Measurements from ENCODE around the gene AHCTF1. TPM values are rescaled to one million over a fixed set of nuclear protein-coding genes. Genes with fewer than 3 reads are reported as not detected.

AHCTF1 gene
- total and polyA plus RNA-seq, 2 experiments from 2014 or later, result 21.7 to 49.8 TPM

DNA sequence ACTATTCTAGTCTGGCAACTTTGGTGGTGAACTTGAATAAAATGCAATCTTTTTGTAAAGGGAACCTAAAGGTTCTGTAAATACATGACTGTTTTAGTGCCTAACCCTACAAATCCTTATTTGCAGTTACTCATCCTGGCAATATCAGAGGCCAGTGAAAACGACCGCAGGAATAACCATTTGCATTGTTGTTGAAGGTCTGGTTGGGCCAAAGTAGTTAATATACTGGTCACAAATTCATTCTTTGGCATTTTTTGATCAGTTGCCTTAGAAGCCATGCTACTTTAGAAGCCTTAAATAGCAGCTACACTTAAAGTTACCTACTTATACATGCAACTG, 93.7 kb downstream of the AHCTF1 start:
- no peaks in the 10 kb centered on the region for H3K27me3 ChIP-seq (ENCODE audit: insufficient read depth)
- Mint-ChIP-seq H3K9me3 (no peaks in the 10 kb centered on the region), H3K27me3 (ENCODE audit: insufficient read depth, low read depth, poor library complexity) (no peaks in the 10 kb centered on the region), H3K27ac (no peak overlapping the region), H3K4me3 (no peak overlapping the region), H3K4me1 (no peaks in the 10 kb centered on the region), H3K36me3 (ENCODE audit: low read depth) (peaks cover 18% of the 10 kb centered on the region)
- DNase-seq (ENCODE audit: low spot score) (no peak), ATAC-seq (no peak)
- H3K4me3 ChIP-seq, result no peak overlapping the region
- no peaks in the 10 kb centered on the region for H3K4me1 ChIP-seq (ENCODE audit: insufficient read depth)
- H3K27ac ChIP-seq (ENCODE audit: low read depth), result no peak overlapping the region
- no peaks in the 10 kb centered on the region for H3F3A ChIP-seq (replicated peaks; ENCODE audit: low read depth)
- no peak overlapping the region for H3K4me2 ChIP-seq
- no peak for TF ChIP-seq ZNF114 (CRISPR knock-in tag; IDR thresholded peaks at IDR 0.05)
- no peak for TF ChIP-seq CREB1 (CRISPR knock-in tag; IDR thresholded peaks at IDR 0.05; ENCODE audit: low read depth)
- TF ChIP-seq, protein P1, sequence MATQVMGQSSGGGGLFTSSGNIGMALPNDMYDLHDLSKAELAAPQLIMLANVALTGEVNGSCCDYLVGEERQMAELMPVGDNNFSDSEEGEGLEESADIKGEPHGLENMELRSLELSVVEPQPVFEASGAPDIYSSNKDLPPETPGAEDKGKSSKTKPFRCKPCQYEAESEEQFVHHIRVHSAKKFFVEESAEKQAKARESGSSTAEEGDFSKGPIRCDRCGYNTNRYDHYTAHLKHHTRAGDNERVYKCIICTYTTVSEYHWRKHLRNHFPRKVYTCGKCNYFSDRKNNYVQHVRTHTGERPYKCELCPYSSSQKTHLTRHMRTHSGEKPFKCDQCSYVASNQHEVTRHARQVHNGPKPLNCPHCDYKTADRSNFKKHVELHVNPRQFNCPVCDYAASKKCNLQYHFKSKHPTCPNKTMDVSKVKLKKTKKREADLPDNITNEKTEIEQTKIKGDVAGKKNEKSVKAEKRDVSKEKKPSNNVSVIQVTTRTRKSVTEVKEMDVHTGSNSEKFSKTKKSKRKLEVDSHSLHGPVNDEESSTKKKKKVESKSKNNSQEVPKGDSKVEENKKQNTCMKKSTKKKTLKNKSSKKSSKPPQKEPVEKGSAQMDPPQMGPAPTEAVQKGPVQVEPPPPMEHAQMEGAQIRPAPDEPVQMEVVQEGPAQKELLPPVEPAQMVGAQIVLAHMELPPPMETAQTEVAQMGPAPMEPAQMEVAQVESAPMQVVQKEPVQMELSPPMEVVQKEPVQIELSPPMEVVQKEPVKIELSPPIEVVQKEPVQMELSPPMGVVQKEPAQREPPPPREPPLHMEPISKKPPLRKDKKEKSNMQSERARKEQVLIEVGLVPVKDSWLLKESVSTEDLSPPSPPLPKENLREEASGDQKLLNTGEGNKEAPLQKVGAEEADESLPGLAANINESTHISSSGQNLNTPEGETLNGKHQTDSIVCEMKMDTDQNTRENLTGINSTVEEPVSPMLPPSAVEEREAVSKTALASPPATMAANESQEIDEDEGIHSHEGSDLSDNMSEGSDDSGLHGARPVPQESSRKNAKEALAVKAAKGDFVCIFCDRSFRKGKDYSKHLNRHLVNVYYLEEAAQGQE (IDR thresholded peaks at IDR 0.05; ENCODE audit: unreplicated experiment), result no peak
- TF ChIP-seq ZNF331 (CRISPR knock-in tag; IDR thresholded peaks at IDR 0.05; ENCODE audit: low read depth), result no peak
- no peak for TF ChIP-seq JUNB (IDR thresholded peaks at IDR 0.05; ENCODE audit: unreplicated experiment)
- TF ChIP-seq EZH2 (IDR thresholded peaks at IDR 0.05; ENCODE audit: low read depth, unreplicated experiment), result no peak
- H3K36me3 ChIP-seq (ENCODE audit: insufficient read depth), result peaks cover 18% of the 10 kb centered on the region; the same call in 1 of the 2 replicates
- H3K9me2 ChIP-seq (ENCODE audit: insufficient read depth), result peaks cover 5% of the 10 kb centered on the region; the same call in 1 of the 2 replicates
- no peaks in the 10 kb centered on the region for H3K79me2 ChIP-seq (replicated peaks; ENCODE audit: insufficient read depth)
- H2AFZ ChIP-seq, result no peak overlapping the region
- H4K20me1 ChIP-seq (replicated peaks; ENCODE audit: insufficient read depth), result no peaks in the 10 kb centered on the region; the same call in 1 of the 2 replicates

DNA sequence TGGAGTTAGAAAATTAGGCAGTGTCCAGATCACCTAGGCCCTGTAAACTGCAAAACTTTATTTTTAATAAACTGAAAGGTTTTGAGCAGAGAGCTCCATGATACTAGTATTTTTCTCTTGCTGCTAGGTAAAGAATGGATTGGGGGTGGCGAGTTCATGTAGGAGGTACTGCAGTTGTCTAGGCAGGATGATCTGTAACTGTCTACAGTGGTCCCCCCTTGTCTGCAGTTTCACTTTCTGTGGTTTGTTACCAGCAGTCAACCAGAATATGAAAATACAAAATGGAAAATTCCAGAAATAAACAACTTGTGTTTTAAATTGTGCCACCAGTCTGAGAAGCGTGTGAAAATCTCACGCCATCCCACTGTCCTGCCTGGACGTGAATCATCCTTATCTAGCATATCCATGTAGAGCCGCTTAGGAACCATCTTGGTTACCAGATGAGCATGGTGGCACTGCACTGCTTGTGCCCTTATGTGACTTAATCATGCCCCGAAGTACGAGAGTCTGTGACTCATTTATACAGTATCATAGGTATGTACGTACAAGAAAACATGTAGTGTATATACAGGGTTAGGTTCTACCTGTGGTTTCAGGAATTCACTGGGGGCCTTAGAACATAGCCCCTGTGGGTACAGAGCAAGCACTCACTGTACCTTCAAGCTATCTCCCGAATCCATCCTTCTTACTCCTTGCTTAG, 94.2 kb downstream of the AHCTF1 start:
- H3K4me3 ChIP-seq, result no peak overlapping the region
- no peak overlapping the region for H3K27ac ChIP-seq (ENCODE audit: low read depth)
- no peak overlapping the region for H2AFZ ChIP-seq
- Mint-ChIP-seq H3K36me3 (ENCODE audit: low read depth) (peaks cover 13% of the 10 kb centered on the region; the same call in 2 of the 3 replicates), H3K27ac (no peak overlapping the region), H3K27me3 (ENCODE audit: insufficient read depth, low read depth, poor library complexity) (no peaks in the 10 kb centered on the region), H3K4me3 (no peak overlapping the region), H3K4me1 (no peaks in the 10 kb centered on the region), H3K9me3 (no peaks in the 10 kb centered on the region)
- TF ChIP-seq, protein P2, sequence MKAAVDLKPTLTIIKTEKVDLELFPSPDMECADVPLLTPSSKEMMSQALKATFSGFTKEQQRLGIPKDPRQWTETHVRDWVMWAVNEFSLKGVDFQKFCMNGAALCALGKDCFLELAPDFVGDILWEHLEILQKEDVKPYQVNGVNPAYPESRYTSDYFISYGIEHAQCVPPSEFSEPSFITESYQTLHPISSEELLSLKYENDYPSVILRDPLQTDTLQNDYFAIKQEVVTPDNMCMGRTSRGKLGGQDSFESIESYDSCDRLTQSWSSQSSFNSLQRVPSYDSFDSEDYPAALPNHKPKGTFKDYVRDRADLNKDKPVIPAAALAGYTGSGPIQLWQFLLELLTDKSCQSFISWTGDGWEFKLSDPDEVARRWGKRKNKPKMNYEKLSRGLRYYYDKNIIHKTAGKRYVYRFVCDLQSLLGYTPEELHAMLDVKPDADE (IDR thresholded peaks at IDR 0.05), result no peak
- no peak for TF ChIP-seq EZH2phosphoT487 (IDR thresholded peaks at IDR 0.05; ENCODE audit: unreplicated experiment)
- TF ChIP-seq POLR2AphosphoS5 (IDR thresholded peaks at IDR 0.05; ENCODE audit: low read depth), result no peak
- TF ChIP-seq, protein P1 (IDR thresholded peaks at IDR 0.05; ENCODE audit: unreplicated experiment), result no peak
- TF ChIP-seq EZH2 (IDR thresholded peaks at IDR 0.05; ENCODE audit: low read depth, unreplicated experiment), result no peak
- no peak for TF ChIP-seq NANOG (IDR thresholded peaks at IDR 0.05; ENCODE audit: borderline replicate concordance)
- H3F3A ChIP-seq (replicated peaks; ENCODE audit: low read depth), result no peaks in the 10 kb centered on the region
- H3K79me2 ChIP-seq (replicated peaks; ENCODE audit: insufficient read depth), result no peaks in the 10 kb centered on the region
- H3K36me3 ChIP-seq (ENCODE audit: insufficient read depth), result peaks cover 13% of the 10 kb centered on the region; the same call in 1 of the 2 replicates
- DNase-seq (ENCODE audit: low spot score), result no peak
- peaks cover 5% of the 10 kb centered on the region; the same call in 1 of the 2 replicates for H3K9me2 ChIP-seq (ENCODE audit: insufficient read depth)
- no peaks in the 10 kb centered on the region; the same call in 1 of the 2 replicates for H4K20me1 ChIP-seq (replicated peaks; ENCODE audit: insufficient read depth)
- H3K27me3 ChIP-seq (ENCODE audit: insufficient read depth), result no peaks in the 10 kb centered on the region
- no peak overlapping the region for H3K4me2 ChIP-seq
- no peaks in the 10 kb centered on the region for H3K4me1 ChIP-seq (ENCODE audit: insufficient read depth)
- peak; percentile 54 for ATAC-seq

All from GM23338 (cell line).